Activated CD4-positive, alpha-beta memory T cell treated with anti-CD3 and anti-CD28 coated beads for 36 hours (primary cell): ENCODE data around the gene MLLT6. TPM values are rescaled to one million over a fixed set of nuclear protein-coding genes. Genes with fewer than 3 reads are reported as not detected.
A peak's percentile ranks its signal among the peaks of the same experiment; 100 is the strongest.

ENCODE experiments used
- CTCF ChIA-PET: fragments of 350-600 bp; sonication (Branson Sonifier 250); formaldehyde crosslinking; loops from one replicate; lab custom pipeline; 2021; ENCODE audit warnings: antibody characterized with exemption, inconsistent platforms; lab: Charles Lee
- POLR2A ChIA-PET: fragments of 350-600 bp; sonication (Branson Sonifier 250); formaldehyde crosslinking; loops from one replicate; lab custom pipeline; 2021; ENCODE audit warnings: antibody characterized with exemption; lab: Charles Lee
- DNase-seq: peaks from one replicate; pipeline ENCODE4 v3.0.0-alpha.2; 2020
- H3K27ac Mint-ChIP-seq: one replicate; pipeline ENCODE4 v1.8.0; 2021; ENCODE audit warnings: mixed read lengths
- H3K27me3 Mint-ChIP-seq: one replicate; pipeline ENCODE4 v1.8.0; 2021; ENCODE audit warnings: mixed read lengths
- H3K36me3 Mint-ChIP-seq: one replicate; pipeline ENCODE4 v1.8.0; 2021; ENCODE audit warnings: mixed read lengths
- H3K4me1 Mint-ChIP-seq: one replicate; pipeline ENCODE4 v1.8.0; 2021; ENCODE audit warnings: low read depth, mixed read lengths
- H3K4me3 Mint-ChIP-seq: one replicate; pipeline ENCODE4 v1.8.0; 2021; ENCODE audit warnings: mild to moderate bottlenecking, mixed read lengths
- H3K9me3 Mint-ChIP-seq: one replicate; pipeline ENCODE4 v1.8.0; 2021; ENCODE audit warnings: mixed read lengths
- intact Hi-C: fragments of 100-400 bp; cut with micrococcal nuclease; formaldehyde crosslinking; loops from one replicate; pipeline ENCODE4 v1.15.1; 2023
- total RNA-seq, 2 experiments: library from RNA; stranded (reverse); gene quantifications; one replicate each; pipeline ENCODE4 v1.2.3, GENCODE V29; 2021

MLLT6 gene
- total RNA-seq, 2 experiments from 2014 or later: 204 to 221 TPM

GRCh38 chr17:38746004-38746848 lies 41.2 kb downstream of the MLLT6 start:
- Mint-ChIP-seq H3K4me1 (peaks cover 19% of the 10 kb centered on the region), H3K9me3 (no peaks in the 10 kb centered on the region), H3K27me3 (peaks cover 38% of the 10 kb centered on the region), H3K36me3 (no peaks in the 10 kb centered on the region), H3K27ac (no peak overlapping the region), H3K4me3 (no peak overlapping the region)
- ChIA-PET POLR2A (no interaction called here), CTCF (interaction anchor here (1.1 to 1.9 kb wide), 4 partner anchors 11 to 78 kb away, joined by 3 to 6 read pairs (median 4); no protein-coding TSS in a partner anchor)
- no peak for DNase-seq
- intact Hi-C loops: no loop called here

GRCh38 chr17:38746849-38747462 lies 41.9 kb downstream of the MLLT6 start:
- Mint-ChIP-seq H3K4me3 (peak overlapping the region; percentile 17), H3K36me3 (peaks cover 3% of the 10 kb centered on the region), H3K27ac (no peak overlapping the region), H3K4me1 (peaks cover 25% of the 10 kb centered on the region), H3K27me3 (peaks cover 45% of the 10 kb centered on the region), H3K9me3 (no peaks in the 10 kb centered on the region)
- ChIA-PET POLR2A (no interaction called here), CTCF (interaction anchor here (1.1 to 1.9 kb wide), 4 partner anchors 12 to 79 kb away, joined by 3 to 6 read pairs (median 4); no protein-coding TSS in a partner anchor)
- intact Hi-C loops: no loop called here
- no peak for DNase-seq

- H3K9me3 Mint-ChIP-seq: no peaks in the 10 kb centered on the region
- peaks cover 5% of the 10 kb centered on the region for H3K36me3 Mint-ChIP-seq
- intact Hi-C loops: no loop called here
- DNase-seq: no peak
- peak overlapping the region; percentile 56 for H3K4me3 Mint-ChIP-seq
- no peak overlapping the region for H3K27ac Mint-ChIP-seq
- H3K27me3 Mint-ChIP-seq: peaks cover 45% of the 10 kb centered on the region
- peaks cover 27% of the 10 kb centered on the region for H3K4me1 Mint-ChIP-seq
- ChIA-PET POLR2A (no interaction called here), CTCF (interaction anchor here (1.0 to 1.9 kb wide), 2 partner anchors 12 to 80 kb away, joined by 3 to 4 read pairs; no protein-coding TSS in a partner anchor)
Observed at GRCh38 chr17:38747463-38748148, 42.5 kb downstream of the MLLT6 start.

- no peaks in the 10 kb centered on the region for H3K9me3 Mint-ChIP-seq
- H3K27ac Mint-ChIP-seq: no peak within 1 kb of the TSS
- intact Hi-C loops: no loop called here
- H3K4me1 Mint-ChIP-seq: peaks cover 28% of the 10 kb centered on the region
- DNase-seq: peak; percentile 41
- ChIA-PET POLR2A (no interaction called here), CTCF (interaction anchor here (1.0 kb wide), 1 partner anchor 13 kb away, joined by 3 read pairs; no protein-coding TSS in a partner anchor)
- H3K36me3 Mint-ChIP-seq: peaks cover 11% of the 10 kb centered on the region
- H3K27me3 Mint-ChIP-seq: peaks cover 45% of the 10 kb centered on the region
- H3K4me3 Mint-ChIP-seq: peak within 1 kb of the TSS; percentile 92
Observed at GRCh38 chr17:38748149-38748891, 43.2 kb downstream of the MLLT6 start, which contains the start of gene PCGF2. PCGF2 (minus strand) TSS chr17:38748336; CDS start chr17:38740402, 7,934 bp downstream.

GRCh38 chr17:38748892-38749222 lies 43.8 kb downstream of the MLLT6 start:
- POLR2A ChIA-PET: no interaction called here
- H3K4me3 Mint-ChIP-seq: peak overlapping the region; percentile 92
- no peak overlapping the region for H3K27ac Mint-ChIP-seq
- H3K9me3 Mint-ChIP-seq: no peaks in the 10 kb centered on the region
- H3K36me3 Mint-ChIP-seq: peaks cover 15% of the 10 kb centered on the region
- no peak for DNase-seq
- CTCF ChIA-PET: interaction anchor here (0.6 to 4.3 kb wide), 2 partner anchors 14 to 176 kb away, joined by 3 to 39 read pairs; partner anchors contain the start of gene LASP1NB
- intact Hi-C loops: no loop called here
- peaks cover 43% of the 10 kb centered on the region for H3K27me3 Mint-ChIP-seq
- H3K4me1 Mint-ChIP-seq: peaks cover 33% of the 10 kb centered on the region

- no peak overlapping the region for H3K27ac Mint-ChIP-seq
- H3K4me3 Mint-ChIP-seq: peak overlapping the region; percentile 92
- H3K4me1 Mint-ChIP-seq: peaks cover 39% of the 10 kb centered on the region
- intact Hi-C loops: loop anchor here (2.0 to 5.0 kb wide), 2 partner anchors 15 to 192 kb away; no protein-coding TSS in a partner anchor
- peaks cover 18% of the 10 kb centered on the region for H3K36me3 Mint-ChIP-seq
- ChIA-PET CTCF (interaction anchor here (0.6 to 4.3 kb wide), 3 partner anchors 14 to 176 kb away, joined by 3 to 39 read pairs (median 10); partner anchors contain the start of gene LASP1NB), POLR2A (no interaction called here)
- peaks cover 39% of the 10 kb centered on the region for H3K27me3 Mint-ChIP-seq
- no peaks in the 10 kb centered on the region for H3K9me3 Mint-ChIP-seq
- no peak for DNase-seq
Observed at GRCh38 chr17:38749223-38750043, 44.4 kb downstream of the MLLT6 start.

- CTCF ChIA-PET: interaction anchor here (2.0 to 4.3 kb wide), 2 partner anchors 15 to 73 kb away, joined by 10 to 39 read pairs; no protein-coding TSS in a partner anchor
- Mint-ChIP-seq H3K27me3 (peaks cover 39% of the 10 kb centered on the region), H3K27ac (no peak overlapping the region), H3K4me3 (peak overlapping the region; percentile 92), H3K36me3 (peaks cover 22% of the 10 kb centered on the region), H3K9me3 (no peaks in the 10 kb centered on the region), H3K4me1 (peaks cover 42% of the 10 kb centered on the region)
- POLR2A ChIA-PET: no interaction called here
- intact Hi-C loops: loop anchor here (2.0 to 5.0 kb wide), 2 partner anchors 15 to 193 kb away; no protein-coding TSS in a partner anchor
- DNase-seq: no peak
Observed at GRCh38 chr17:38750044-38750311, 44.9 kb downstream of the MLLT6 start.

GRCh38 chr17:38750312-38751121 lies 45.4 kb downstream of the MLLT6 start:
- ChIA-PET POLR2A (interaction anchor here (0.5 to 1.2 kb wide), 3 partner anchors 19 to 306 kb away, joined by 3 read pairs; partner anchors contain the start of gene MLLT6), CTCF (interaction anchor here (0.9 to 4.3 kb wide), 6 partner anchors 12 to 402 kb away, joined by 3 to 39 read pairs (median 4); no protein-coding TSS in a partner anchor)
- H3K27me3 Mint-ChIP-seq: peaks cover 39% of the 10 kb centered on the region
- peaks cover 22% of the 10 kb centered on the region for H3K36me3 Mint-ChIP-seq
- H3K9me3 Mint-ChIP-seq: no peaks in the 10 kb centered on the region
- H3K4me3 Mint-ChIP-seq: peak overlapping the region; percentile 92
- DNase-seq: no peak
- intact Hi-C loops: loop anchor here (1.0 to 5.0 kb wide), 3 partner anchors 16 to 193 kb away; no protein-coding TSS in a partner anchor
- H3K4me1 Mint-ChIP-seq: peaks cover 42% of the 10 kb centered on the region
- H3K27ac Mint-ChIP-seq: peak overlapping the region; percentile 46

- intact Hi-C loops: loop anchor here (1.0 to 5.0 kb wide), 3 partner anchors 16 to 194 kb away; no protein-coding TSS in a partner anchor
- Mint-ChIP-seq H3K27ac (peak overlapping the region; percentile 94), H3K36me3 (peaks cover 28% of the 10 kb centered on the region), H3K9me3 (no peaks in the 10 kb centered on the region), H3K4me1 (peaks cover 45% of the 10 kb centered on the region), H3K4me3 (peak overlapping the region; percentile 92), H3K27me3 (peaks cover 34% of the 10 kb centered on the region)
- no peak for DNase-seq
- POLR2A ChIA-PET: interaction anchor here (1.0 to 1.5 kb wide), 9 partner anchors 17 to 192 kb away, joined by 3 to 9 read pairs (median 5); partner anchors contain the start of genes CWC25 and MLLT6
- CTCF ChIA-PET: interaction anchor here (0.9 to 4.3 kb wide), 8 partner anchors 11 to 402 kb away, joined by 3 to 39 read pairs (median 4); no protein-coding TSS in a partner anchor
Observed at GRCh38 chr17:38751144-38751807, 46.2 kb downstream of the MLLT6 start.
